ENCODE measurements around the gene PEPD.

DNA sequence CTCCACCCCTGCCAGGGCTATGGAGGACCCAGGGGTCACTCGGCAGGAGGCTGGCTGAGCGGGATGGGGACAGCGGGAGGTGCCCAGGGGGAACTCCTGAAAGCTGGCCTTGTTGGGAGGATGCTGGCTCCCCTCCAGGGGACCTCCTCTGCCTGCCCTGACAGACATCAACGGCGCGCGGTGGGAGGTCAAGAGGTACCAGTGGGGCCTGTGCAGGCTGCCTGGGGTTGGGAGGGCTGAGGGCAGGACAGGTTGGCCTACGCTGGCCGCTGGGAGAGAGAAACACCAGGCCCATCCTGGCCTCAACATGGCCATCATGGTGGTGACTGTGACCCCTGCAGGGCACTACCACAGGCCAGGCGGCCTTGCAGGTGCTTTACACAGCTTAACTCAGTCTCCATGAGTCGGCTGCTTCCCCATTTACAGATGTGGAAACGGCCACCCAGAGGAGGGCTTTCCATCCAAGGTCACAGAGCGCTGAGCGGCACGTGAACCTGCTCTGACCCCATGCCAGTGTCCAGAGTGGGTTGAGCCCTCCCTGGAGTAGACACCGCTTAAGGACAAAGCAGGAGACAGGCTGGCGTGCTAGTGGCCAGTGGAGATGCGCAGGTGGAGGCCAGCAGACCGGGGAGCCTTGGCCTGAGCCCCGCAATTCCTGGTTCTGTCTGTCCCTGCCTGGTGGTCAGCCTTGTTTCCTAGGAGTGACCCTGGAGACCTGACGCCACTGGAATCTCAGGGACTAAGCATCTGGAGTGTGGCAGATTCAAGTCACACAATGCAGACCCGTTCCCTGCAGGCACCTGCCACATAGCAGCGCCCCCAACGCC, 120.5 kb downstream of the PEPD start:
- TF ChIP-seq CTCF (IDR thresholded peaks at IDR 0.05) (no peak), POLR2A (IDR thresholded peaks at IDR 0.05) (no peak)
